Ecto neural progenitor cell (in vitro differentiated cells): ENCODE results near the gene BCL7A.
A peak's percentile ranks its signal among the peaks of the same experiment; 100 is the strongest.

Experiments
- DNase-seq: peaks from one replicate; pipeline ENCODE4 v3.0.0-alpha.2; 2018; ENCODE audit warnings: low spot score

Gene BCL7A

DNA sequence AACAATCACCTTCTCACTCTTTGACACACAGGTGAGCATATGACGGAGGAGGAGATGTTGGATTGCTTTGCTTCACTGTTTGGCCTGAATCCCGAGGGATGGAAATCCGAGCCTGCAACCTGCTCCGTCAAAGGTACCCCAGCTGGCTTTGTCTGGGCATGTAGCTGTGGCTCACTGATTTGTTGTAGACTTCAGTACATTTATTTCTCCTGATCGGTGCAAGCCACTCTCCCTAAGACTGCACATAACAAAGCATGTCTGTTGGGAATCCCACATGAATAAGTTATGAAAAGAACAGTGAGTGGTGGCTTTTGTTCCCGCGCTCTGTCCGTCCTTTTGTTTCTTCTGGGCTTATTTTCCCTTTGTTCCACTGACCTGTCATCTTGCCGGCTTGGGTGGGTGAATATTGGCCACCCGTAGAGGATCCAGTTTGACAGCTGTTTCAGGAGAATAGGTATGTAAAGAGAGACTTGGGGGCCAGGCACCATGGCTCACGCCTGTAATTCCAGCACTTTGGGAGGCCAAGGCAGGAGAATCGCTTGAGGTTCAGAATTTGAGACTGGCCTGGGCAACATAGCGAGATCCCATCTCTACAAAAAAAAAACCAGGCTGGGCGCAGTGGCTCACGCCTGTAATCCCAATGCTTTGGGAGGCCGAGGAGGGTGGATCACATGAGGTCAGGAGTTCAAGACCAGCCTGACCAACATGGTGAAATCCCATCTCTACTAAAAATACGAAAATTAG lies 20.0 kb upstream of the BCL7A start:
- DNase-seq: no peak

DNA sequence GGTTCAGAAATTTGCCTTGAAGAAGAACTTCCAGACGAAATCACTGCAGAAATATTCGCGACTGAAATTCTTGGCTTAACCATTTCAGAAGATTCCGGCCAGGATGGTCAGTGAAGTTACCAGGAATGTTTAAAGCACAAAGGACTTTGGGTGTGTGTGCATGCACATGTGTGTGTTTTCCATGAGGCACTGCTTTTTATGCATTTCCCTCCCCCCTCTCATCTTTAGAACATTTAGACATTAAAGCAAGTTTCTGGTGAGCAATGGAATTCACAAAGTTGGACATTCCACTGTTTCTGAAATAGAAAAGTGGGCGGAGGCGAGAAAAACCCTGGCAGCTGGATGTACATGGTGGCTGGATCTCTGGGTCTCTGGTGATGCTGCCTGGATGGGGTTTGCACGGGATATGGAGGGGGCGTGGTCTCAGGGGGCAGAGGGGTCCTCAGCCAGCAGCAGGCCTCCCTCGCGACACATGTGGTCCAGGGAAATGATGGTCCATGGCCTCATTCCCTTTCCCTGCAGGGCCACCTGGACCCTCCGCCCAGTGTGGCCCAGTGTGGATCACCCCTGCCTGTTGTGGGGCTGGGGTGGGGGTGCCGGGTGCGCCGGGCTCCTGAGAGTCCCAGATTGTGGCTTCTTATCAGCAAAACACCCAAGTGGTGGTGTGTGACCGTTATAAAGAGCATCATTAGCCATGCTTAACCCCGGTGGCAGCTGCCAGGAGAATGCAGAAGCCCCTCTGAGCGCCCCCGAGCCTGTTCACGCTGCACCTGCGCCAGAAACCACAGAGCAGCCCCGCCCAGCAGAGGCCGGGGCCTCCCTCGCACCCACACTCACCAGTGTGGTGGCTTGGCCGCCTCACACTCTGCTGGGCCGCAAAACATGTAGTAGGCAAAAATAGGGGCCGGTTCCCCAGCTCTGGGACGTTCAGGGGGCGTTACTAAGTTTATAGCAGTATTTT lies 17.8 kb upstream of the BCL7A start:
- DNase-seq: no peak

DNA sequence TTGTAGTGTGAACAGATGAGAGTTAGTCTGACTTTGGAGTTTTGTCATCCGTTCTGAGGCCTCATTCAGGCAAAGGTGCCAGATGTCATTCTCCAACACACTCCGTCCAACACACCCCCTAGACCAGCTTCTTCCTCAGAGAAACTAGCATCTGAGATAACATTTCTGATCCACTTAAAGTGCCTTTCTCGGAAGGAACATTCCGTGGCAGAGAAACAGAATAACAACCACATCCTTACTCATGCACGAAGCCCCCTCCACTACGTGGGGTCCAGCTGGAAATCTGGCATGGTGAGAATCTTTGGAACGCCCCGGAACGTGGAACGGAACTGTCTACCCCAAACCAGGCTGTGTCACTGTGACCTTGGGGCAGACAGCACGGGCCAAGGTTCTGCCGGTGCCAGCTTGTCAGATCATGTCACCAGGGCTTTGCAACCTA lies 17.0 kb upstream of the BCL7A start:
- no peak for DNase-seq

DNA sequence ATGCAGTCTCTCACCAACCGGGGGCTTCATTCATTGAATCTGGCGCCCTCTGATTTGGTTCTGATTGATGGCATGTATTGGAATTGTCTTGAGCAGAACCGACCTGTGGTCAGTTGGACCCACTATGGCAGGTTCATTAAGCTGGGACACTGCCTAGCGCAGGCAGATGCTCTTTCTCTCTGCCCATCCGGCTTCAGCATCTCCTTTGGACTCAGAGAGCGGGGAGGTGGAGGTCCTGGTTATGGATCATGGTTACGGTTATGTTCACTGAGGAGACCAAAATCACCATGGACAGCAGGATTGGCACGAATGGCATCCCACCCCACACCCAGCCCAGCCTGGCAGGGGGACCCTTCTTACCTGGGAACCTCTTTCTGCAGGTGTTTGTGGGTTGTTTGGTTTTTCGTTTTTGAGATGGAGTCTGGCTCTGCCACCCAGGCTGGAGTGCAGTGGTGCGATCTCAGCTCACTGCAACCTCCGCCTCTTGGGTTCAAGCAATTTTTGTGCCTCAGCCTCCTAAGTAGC lies 16.4 kb upstream of the BCL7A start:
- no peak for DNase-seq

DNA sequence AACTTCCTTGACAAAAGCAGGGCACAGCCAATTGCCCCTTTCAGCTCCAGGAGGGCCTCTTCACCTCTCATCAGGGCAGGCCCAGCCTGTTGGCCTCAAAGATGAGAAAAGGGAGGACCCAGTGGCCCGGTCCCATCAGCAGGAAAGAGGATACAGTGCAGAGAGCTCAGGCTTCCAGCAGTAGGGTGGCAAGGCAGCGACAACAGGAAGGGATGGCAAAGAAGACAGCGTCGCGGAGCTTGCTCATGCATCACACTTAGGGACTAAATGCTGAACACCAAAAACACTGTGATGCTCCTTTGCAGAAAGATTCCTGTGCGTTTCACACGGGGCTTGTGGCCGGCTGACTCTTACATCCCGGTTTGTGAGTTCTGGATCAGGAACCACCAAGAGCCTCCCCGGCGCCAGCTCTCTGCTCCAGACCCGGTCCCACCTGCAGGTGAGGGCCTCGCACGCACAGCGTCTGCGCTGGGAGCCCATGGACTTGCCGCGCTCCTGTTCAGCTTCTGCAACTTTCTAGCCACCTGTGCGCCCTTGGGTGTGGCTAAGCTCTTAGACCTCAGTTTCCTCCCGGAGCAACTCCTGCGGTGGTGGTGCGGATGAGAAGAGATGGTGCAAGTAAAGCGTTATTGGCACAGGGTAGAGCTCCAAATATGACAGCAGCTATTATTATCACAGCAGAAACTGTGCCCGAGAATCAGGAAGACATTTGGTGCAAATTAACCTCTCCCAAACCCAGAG lies 15.3 kb upstream of the BCL7A start:
- no peak for DNase-seq

DNA sequence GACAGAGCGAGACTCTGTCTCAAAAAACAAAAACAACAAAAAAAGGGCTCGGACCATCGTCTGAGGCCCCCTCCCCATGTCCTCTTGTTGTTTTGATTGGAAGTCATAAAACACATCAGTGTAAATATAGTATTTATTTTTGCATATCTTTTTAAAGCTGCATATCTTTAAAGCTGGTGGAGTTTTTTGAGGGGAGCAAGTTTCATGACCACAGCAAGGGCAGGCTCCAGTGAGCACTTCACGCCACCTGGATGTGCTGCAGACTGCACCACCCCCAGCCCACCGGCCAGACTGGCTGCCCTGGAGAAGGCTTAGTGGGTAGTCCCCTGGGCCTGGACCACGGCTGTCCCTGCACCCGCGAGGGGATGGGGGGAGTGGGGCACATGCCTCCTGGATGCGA lies 11.9 kb upstream of the BCL7A start:
- DNase-seq: no peak

DNA sequence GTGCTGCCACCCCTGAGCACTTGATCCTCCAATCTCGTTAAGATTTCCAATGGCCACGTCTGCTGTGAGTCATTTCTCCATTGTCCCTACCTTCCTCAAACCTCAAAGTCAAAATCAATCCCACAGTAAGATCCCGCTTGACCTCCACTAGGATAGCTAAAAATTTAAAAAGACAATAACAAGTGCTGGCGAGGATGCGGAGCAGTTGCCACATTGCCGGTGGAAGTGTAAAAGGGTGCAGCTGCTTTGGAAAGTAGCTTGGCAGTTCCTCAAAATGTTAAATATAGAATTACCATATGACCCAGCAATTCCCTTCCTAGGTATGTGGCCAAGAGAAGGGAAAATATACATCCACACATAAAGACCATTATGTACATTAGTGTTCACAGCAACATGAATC lies 9.5 kb upstream of the BCL7A start:
- DNase-seq: no peak

DNA sequence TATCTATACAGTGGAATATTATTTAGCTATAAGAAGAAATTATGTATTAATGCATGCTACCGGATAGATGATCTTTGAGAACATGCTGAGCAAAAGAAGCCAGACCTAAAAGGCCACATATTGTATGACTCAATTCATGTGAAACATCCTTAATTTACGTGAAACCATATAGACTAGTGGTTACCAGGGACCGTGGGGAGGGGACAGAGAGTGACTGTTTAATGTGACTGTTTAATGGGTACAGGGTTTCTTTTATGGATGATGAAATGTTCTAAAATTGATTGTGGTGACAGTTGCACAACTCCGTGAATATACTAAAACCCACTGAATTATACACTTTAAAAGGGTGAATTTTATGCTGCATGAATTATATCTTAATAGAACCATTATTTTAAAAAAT lies 8.5 kb upstream of the BCL7A start:
- DNase-seq: no peak

DNA sequence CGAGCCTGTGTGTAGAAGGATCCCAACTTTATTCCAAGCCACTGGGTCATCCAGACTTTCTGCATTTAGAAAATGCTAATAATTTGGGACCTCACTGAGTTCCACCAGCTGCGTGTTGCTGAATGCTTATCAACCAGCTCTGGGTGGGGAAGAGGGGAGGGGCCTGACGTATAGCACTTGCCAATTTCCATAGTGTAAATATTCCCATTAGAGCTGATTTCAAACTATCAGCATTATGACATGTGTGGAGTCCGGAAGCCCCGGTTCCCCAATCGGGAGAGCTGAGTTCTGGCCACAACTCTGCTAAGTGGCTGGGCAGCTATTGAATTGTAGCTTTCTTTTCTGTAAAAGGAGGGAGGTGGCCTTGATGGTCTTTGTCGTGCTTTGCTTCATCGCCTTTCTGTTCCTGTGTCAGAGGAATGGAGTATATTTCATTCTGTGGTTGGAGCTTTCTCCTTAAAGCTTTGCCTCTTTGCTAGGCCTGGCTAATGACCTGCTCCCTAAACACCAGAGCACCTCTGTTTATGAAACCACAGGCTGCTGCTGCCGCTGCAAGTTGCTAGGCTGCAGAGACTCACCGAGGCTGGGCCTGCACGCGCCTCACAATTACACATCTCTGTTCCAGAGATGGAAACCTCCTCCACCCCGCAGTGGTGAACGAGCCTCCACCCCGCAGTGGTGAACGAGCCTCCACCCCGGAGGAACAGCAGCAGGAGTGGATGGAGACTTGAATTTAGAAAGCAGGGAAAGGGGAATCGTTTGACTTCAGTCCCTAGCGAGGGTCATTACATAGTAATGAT lies 7.7 kb upstream of the BCL7A start:
- DNase-seq: no peak

DNA sequence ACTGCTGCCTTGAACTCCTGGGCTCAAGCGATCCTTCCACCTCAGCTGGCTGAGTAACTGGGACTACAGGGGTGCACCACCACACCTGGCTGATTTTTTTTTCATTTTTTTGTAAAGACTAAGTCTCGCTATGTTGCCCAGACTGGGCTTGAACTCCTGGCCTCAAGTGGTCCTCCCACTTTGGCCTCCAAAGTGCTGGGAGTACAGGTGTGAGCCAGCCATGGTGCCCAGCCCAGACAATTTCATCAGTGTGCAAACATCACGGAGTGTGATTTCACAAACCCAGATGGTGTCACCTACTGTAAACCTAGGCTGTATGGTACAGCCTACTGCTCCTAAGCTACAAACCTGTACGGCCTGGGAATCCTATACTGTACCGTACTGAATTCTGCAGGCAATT lies 6.9 kb upstream of the BCL7A start:
- DNase-seq: no peak

DNA sequence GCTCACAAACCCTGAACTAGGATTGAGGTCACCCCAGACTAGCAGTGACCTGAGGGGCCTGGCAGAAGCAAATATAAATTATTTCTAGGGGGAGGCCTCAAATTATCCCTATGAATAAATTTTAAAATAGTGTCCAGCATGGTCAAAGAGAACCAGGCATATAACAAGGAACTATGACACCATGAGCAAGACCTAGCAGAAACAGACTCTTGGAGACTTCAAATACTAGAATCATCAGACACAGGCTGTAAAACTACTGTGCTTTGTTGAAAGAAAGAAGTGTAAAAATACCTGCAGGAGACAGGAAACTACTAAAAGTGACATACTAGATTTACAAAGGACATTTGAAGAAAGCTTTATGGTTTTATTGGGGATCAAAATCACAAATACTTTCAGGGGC lies 3.2 kb upstream of the BCL7A start:
- no peak for DNase-seq

DNA sequence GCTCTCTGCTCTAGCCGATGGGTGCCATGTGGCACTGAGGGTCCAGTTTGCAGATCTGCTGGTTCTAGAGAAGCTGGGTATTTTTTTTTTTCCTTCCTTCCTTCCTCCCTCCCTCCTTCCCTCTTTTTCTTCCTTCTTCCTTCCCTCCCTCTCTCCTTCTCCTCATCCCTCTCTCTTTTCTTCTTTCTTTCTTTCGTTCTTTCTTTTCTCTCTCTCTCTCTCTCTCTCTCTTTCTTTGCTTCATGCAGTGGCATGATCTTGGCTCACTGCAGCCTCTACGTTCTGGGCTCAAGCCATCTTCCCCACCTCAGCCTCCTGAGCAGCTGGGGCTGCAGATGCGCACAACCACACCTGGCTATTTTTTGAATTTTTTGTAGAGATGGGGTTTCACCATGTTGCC lies 2.7 kb upstream of the BCL7A start:
- no peak for DNase-seq

DNA sequence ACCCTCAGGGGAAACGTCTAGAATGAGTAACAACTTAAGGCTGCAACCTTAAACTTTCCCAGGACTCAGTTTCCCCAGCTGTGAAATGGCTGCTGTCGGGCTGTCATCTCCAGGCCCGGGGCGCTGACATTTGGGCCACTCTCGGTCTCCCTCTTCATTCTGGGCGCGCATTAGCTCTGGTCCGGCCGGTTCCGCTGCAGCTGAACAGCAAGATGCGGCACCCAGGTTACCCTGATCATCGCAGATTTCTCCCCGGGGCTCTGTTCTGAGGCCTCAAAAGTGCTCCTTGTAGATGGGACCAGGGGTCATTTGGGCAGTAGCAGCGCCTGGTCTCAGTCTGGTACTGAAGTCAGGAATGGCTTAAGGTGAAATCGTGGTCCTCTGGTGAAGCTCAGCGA lies 890 bp upstream of the BCL7A start:
- no peak for DNase-seq

DNA sequence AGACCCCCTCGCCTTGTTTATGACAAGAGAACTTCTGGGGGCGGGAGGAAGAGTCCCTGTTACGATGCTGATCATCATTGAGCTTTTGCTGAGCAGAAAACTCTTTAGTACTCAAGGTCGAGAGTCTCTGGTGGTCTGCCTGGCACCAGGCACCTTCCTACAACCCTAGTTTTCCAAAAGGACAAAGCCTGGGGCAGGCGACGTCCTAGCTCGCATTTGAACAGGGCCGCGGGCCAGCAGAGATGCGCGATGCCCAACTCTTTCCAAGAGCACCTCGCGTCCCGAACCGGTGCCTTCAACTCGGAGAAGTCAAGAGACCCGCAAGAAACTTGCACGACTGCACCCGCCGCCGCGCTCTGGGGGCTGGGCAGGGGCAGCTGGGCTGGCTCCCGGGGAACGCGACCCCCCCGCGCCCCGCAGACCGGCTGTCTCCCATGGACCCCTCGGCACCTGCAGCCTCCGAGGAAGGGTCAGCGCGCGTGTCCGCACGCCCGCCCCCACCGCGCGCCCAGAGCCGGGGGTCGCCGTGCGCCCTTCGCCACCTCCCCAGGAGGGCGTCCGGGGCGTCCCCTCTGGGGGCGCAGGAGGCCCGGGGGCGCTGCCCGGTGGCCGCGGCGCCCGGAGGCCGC lies 377 bp upstream of the BCL7A start:
- DNase-seq: no peak

DNA sequence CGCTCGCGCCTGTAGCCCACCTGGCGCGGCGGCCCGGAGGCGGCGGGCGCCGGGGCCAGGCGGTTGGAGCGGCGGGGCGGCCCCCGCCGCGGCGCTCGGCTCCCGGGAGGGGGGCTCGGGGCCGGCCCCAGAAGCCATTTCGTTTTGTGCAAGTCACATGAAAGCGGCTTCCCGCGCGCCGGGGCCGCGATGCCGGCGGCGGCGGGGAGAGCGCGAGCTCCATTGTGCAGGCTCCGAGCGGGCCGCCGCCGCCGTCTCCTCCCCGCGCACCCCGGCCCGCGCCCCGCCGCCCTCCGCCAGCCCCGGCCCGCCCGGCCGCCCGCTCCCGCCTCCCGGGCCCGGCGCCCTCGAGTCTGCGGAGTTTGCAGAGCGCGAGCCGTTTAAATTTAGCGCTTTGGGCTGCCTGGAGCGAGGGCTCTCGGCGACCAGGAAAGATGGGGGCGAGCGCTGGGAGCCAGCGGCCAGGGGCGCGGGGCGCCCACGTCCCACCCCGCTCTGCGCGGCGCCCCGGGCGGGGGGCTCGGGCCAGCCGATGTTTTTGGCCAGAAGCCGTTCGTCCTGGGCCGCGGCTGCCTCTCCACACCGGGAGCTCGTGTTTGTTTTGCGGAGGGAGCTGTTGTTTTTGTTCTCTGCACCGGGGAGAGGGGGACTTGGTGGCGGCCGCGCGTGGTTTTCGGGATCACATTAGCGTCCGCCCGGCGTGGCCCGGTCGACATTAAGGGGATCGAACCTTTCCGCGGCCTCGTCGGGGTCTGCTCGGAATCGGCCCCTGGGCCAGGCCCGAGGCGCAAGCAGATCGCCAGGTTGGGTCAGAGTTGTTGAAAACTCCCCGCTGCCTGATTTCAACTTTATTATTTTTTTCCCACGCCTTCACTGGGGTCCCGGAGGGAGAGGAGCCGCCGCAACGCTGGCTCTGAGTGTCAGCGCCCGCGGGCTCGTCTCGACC lies 982 bp downstream of the BCL7A start:
- DNase-seq: peak; percentile 77

DNA sequence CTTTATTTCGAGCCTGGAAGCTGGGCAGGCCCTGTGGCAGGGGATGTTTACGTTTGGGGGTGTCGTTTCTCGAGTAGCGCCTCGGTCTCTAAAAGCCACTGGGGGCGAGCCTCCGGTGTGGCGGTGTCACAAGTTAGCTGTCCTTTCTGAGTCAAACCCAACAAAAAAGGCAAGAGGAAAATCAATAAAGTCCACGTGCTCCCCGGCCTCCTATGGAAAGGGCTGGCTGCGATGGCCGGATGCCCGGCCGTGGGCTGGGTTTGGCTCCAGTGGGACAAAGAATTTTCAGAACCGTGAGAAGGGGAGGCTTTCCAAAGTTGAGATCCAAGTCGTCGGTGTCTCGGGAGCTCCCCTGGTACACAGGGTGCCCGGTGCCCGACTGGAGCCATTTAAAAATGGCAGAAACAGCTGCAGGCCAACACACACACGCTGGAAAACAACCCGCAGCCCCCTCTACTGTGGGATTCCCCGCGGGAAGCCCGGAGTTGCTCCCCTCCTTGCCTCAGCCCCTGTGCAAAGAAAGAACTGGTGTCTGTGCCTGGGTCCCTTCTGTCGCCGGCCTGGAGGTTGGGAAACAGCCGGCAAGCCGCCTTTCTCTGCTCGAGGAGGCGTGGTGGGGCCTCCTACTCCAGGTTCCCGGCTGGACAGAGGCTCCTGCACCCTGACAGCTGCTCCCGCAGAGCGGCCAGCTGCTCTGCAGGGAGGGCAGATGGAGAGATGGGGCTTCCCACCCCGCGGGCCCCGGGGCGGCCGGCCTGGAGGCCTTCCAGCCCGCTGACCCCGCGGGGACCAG lies 1.9 kb downstream of the BCL7A start:
- DNase-seq: peak; percentile 74

DNA sequence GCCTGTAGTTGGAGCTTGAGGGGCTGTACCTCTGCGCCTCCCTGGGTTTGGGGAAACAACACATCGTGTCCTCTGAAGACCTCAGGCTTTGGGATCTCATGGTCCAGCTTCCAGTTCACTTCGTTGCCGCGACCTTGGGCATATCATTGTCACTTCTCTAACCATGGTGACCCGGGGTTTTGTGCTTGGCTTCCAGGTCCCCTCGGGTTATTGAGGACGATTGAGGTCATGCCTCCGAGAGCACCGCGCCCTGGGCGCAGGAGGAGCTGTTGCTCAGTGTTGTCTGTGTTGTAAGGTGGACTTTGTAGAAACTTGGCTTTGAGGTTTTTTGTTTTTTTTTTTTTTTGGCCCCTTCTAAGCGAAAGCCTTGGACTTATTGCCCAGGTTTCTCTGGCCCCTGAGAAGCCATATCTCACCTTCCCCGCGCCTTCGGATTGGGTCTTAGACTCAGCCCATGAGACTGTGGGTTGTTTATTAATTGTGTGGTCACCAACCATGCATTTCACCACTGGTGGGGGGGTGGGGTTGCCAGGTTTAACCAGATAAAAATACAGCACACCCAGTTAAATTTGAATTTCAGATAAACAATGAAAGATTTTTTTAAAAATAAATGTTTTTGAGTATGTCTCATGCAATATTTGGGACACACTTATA lies 2.6 kb downstream of the BCL7A start:
- DNase-seq: no peak

DNA sequence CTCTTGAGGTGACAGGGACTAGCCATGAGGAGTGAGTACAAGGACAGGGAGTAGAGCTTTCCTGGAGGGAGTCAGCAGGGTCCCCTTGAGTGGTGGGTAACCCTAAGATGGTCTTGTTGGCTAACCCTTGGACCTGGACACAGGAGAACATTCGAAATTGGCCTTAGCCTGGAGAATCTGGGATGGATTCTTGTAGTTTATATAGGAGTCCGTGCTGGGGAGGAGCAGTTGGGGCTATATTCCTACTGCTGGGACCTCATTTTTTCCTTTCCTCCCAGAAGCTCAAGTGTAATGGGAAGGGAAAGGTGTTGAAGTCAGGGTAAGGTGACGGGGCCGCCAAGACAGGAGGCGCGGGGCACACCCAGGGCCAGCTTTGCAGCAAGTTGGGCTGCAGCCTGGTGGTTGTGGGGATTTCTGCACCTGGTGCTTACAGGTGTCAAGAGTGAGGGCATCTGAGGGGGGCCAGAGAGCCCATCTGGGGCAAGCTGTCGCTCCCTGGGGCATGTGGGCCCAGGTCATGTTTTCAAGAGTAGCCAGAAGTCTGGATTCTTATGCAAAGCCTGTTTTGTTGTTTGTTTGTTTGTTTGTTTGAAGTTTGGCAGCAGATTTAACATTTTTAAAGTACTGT lies 5.1 kb downstream of the BCL7A start:
- DNase-seq: no peak
